Neural cell (in vitro differentiated cells): ENCODE results near the gene PPP2R3A. TPM values are rescaled to one million over a fixed set of nuclear protein-coding genes. Genes with fewer than 3 reads are reported as not detected.
A peak's percentile ranks its signal among the peaks of the same experiment; 100 is the strongest.

Experiments
- H2AFZ ChIP-seq: fragments of 200-600, 300-800 bp; sonication (generic), shearing (Covaris generic); 2 replicates; pipeline ENCODE4 v1.6.0; 2014; ENCODE audit warnings: low read depth, mild to moderate bottlenecking, antibody characterized with exemption, low read length, moderate library complexity
- H3F3A ChIP-seq: fragments of 200-600 bp; shearing (Covaris generic); 2 replicates; pipeline ENCODE4 v1.6.1; 2016; ENCODE audit warnings: mild to moderate bottlenecking, moderate library complexity, mixed read lengths, antibody characterized with exemption, low read length; ENCODE audit not compliant: insufficient read depth, poor library complexity, severe bottlenecking
- H3K27ac ChIP-seq: fragments of 200-600, 300-800 bp; sonication (generic), shearing (Covaris generic); 2 replicates; pipeline ENCODE4 v1.5.1; 2014; ENCODE audit warnings: mild to moderate bottlenecking, low read length, moderate library complexity
- H3K27me3 ChIP-seq: fragments of 300-800, 200-600 bp; sonication (generic), shearing (Covaris generic); 2 replicates; pipeline ENCODE4 v1.6.0; 2014; ENCODE audit warnings: mild to moderate bottlenecking, low read depth, low read length, moderate library complexity; ENCODE audit not compliant: insufficient read depth
- H3K36me3 ChIP-seq: fragments of 300-800, 200-600 bp; sonication (generic), shearing (Covaris generic); 2 replicates; pipeline ENCODE4 v1.5.1; 2014; ENCODE audit warnings: mild to moderate bottlenecking, antibody characterized with exemption, low read length, moderate library complexity; ENCODE audit not compliant: insufficient read depth
- H3K4me2 ChIP-seq: fragments of 300-800, 200-600 bp; sonication (generic), shearing (Covaris generic); 2 replicates; pipeline ENCODE4 v1.6.0; 2014; ENCODE audit warnings: mild to moderate bottlenecking, low read length
- H3K4me3 ChIP-seq: fragments of 300-800, 200-600 bp; sonication (generic), shearing (Covaris generic); 2 replicates; pipeline ENCODE4 v1.5.1; 2014; ENCODE audit warnings: mild to moderate bottlenecking, low read length, moderate library complexity
- H3K79me2 ChIP-seq: fragments of 200-600 bp; shearing (Covaris generic); replicated peaks from 2 replicates; pipeline ENCODE4 v1.6.0; 2014; ENCODE audit warnings: mild to moderate bottlenecking, low read length, moderate library complexity; ENCODE audit not compliant: insufficient read depth
- H3K9ac ChIP-seq: fragments of 300-800, 200-600 bp; sonication (generic), shearing (Covaris generic); 2 replicates; pipeline ENCODE4 v1.6.1; 2016; ENCODE audit warnings: mild to moderate bottlenecking, low read length, mixed read lengths
- H3K9me2 ChIP-seq: fragments of 200-600 bp; shearing (Covaris generic); 2 replicates; pipeline ENCODE4 v1.6.1; 2016; ENCODE audit warnings: mild to moderate bottlenecking, low read length, mixed read lengths; ENCODE audit not compliant: insufficient read depth
- H3K9me3 ChIP-seq: fragments of 200-600, 300-800 bp; sonication (generic), shearing (Covaris generic); 2 replicates; pipeline ENCODE4 v1.6.1; 2016; ENCODE audit warnings: mild to moderate bottlenecking, mixed run types, low read length, moderate library complexity, mixed read lengths
- H4K20me1 ChIP-seq: fragments of 200-600 bp; shearing (Covaris generic); 2 replicates; pipeline ENCODE4 v1.6.1; 2016; ENCODE audit warnings: mild to moderate bottlenecking, mixed run types; ENCODE audit not compliant: insufficient read depth
- CTCF ChIP-seq: fragments of 450-650 bp; IDR thresholded peaks from 2 replicates; pipeline ENCODE4 v1.5.1; 2014; ENCODE audit warnings: antibody characterized with exemption, mild to moderate bottlenecking, moderate library complexity; ENCODE audit not compliant: poor library complexity, severe bottlenecking
- EP300 ChIP-seq: fragments of 450-650 bp; conservative IDR thresholded peaks from 2 replicates; pipeline ENCODE4 v1.6.1; 2014; ENCODE audit warnings: antibody characterized with exemption, mild to moderate bottlenecking, moderate library complexity; ENCODE audit not compliant: poor library complexity, severe bottlenecking
- EZH2 ChIP-seq: fragments of 200-600, 300-800 bp; shearing (Covaris generic), sonication (generic); IDR thresholded peaks from 2 replicates; pipeline ENCODE4 v1.6.1; 2014; ENCODE audit warnings: antibody characterized with exemption, low read length, borderline replicate concordance, mild to moderate bottlenecking; ENCODE audit not compliant: insufficient read depth, poor library complexity, severe bottlenecking
- MXI1 ChIP-seq: fragments of 450-650 bp; conservative IDR thresholded peaks from 2 replicates; pipeline ENCODE4 v1.6.1; 2014; ENCODE audit warnings: antibody characterized with exemption, mild to moderate bottlenecking; ENCODE audit not compliant: poor library complexity, severe bottlenecking
- POLR2AphosphoS5 ChIP-seq: IDR thresholded peaks from 2 replicates; pipeline ENCODE4 v1.6.1; 2012
- RAD21 ChIP-seq: fragments of 450-650 bp; conservative IDR thresholded peaks from 2 replicates; pipeline ENCODE4 v1.6.1; 2014; ENCODE audit warnings: antibody characterized with exemption, mild to moderate bottlenecking, moderate library complexity
- SMC3 ChIP-seq: fragments of 450-650 bp; conservative IDR thresholded peaks from 2 replicates; pipeline ENCODE4 v1.6.1; 2014; ENCODE audit warnings: antibody characterized with exemption, mild to moderate bottlenecking, moderate library complexity; ENCODE audit not compliant: poor library complexity
- TAF1 ChIP-seq: IDR thresholded peaks from 2 replicates; pipeline ENCODE4 v1.6.1; 2012; ENCODE audit warnings: low read depth
- polyA plus RNA-seq: library from polyadenylated mRNA; depleted of rRNA; stranded (reverse); fragments of >200 nt; gene quantifications from 2 replicates; pipeline ENCODE4 v1.2.3, GENCODE V29; 2014
- TF ChIP-seq, protein P1 (sequence below): IDR thresholded peaks from 2 replicates; pipeline ENCODE4 v1.6.1; 2012; ENCODE audit warnings: borderline replicate concordance

Gene PPP2R3A
- polyA plus RNA-seq, 1 donor from 2014 or later, result 17.9 TPM

DNA sequence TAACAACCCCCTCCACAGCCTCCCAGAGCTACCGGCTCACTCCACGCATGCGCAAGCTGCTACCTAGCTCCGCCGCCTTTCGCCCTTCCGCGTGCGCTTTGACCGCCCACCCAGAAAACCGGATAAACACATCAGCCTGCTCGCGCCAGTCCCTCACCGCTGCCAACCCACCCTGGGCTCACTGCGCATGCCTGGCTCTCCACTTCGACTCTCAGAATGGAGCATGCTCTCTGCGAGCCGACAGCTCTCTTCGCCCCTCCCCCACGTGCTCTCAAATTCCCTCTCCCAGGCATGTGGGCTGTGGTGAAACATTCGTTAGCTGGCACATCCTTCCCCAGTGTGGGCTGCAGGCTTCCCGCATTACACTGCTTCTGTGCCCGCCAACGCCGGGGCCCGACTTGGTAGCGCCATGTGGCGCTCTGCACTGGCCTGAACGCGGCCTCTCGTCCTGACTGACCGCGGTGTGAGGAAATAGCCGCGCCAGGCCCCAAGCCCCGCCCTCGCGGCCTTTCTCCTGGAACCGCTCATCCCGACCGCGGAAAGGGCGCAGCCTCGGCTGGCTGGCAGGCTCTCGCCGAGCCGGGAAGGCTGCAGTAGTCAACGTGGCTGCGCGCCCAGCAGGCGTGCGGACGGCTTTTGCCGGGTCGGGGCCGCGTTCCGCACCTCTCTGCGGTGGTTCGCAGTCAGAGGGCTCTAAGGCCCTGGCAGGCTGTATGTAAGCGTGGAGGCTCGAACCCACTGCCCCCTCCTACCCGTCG is 231.1 kb downstream of the PPP2R3A start:
- Histone ChIP-seq H3F3A (peaks cover 8% of the 10 kb centered on the region), H3K9ac (peak overlapping the region; percentile 91), H3K27me3 (no peaks in the 10 kb centered on the region), H3K4me3 (peak overlapping the region; percentile 93), H4K20me1 (peaks cover 31% of the 10 kb centered on the region), H3K9me3 (no peaks in the 10 kb centered on the region), H3K27ac (peak overlapping the region; percentile 96), H3K9me2 (no peaks in the 10 kb centered on the region), H3K4me2 (peak overlapping the region; percentile 61), H3K36me3 (no peaks in the 10 kb centered on the region), H2AFZ (peak overlapping the region; percentile 86), H3K79me2 (peaks cover 39% of the 10 kb centered on the region)
- TF ChIP-seq TAF1, result peak; percentile 93
- TF ChIP-seq RAD21, result peak; percentile 41
- TF ChIP-seq EP300, result peak; percentile 71
- TF ChIP-seq EZH2, result no peak
- peak; percentile 63 for TF ChIP-seq SMC3
- TF ChIP-seq POLR2AphosphoS5, result peak; percentile 88
- TF ChIP-seq CTCF, result no peak
- TF ChIP-seq, protein P1, sequence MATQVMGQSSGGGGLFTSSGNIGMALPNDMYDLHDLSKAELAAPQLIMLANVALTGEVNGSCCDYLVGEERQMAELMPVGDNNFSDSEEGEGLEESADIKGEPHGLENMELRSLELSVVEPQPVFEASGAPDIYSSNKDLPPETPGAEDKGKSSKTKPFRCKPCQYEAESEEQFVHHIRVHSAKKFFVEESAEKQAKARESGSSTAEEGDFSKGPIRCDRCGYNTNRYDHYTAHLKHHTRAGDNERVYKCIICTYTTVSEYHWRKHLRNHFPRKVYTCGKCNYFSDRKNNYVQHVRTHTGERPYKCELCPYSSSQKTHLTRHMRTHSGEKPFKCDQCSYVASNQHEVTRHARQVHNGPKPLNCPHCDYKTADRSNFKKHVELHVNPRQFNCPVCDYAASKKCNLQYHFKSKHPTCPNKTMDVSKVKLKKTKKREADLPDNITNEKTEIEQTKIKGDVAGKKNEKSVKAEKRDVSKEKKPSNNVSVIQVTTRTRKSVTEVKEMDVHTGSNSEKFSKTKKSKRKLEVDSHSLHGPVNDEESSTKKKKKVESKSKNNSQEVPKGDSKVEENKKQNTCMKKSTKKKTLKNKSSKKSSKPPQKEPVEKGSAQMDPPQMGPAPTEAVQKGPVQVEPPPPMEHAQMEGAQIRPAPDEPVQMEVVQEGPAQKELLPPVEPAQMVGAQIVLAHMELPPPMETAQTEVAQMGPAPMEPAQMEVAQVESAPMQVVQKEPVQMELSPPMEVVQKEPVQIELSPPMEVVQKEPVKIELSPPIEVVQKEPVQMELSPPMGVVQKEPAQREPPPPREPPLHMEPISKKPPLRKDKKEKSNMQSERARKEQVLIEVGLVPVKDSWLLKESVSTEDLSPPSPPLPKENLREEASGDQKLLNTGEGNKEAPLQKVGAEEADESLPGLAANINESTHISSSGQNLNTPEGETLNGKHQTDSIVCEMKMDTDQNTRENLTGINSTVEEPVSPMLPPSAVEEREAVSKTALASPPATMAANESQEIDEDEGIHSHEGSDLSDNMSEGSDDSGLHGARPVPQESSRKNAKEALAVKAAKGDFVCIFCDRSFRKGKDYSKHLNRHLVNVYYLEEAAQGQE, result peak; percentile 94
- TF ChIP-seq MXI1, result peak; percentile 97

GRCh38 chr3:136197159-136197793 is 231.7 kb downstream of the PPP2R3A start:
- peak overlapping the region; percentile 86 for H2AFZ ChIP-seq
- no peaks in the 10 kb centered on the region for H3K27me3 ChIP-seq
- peaks cover 31% of the 10 kb centered on the region for H4K20me1 ChIP-seq

More at GRCh38 chr3:136197159-136197793, 231.7 kb downstream of the PPP2R3A start:
- H3K9ac ChIP-seq, result peak overlapping the region; percentile 91
- H3F3A ChIP-seq, result peaks cover 8% of the 10 kb centered on the region
- peak overlapping the region; percentile 61 for H3K4me2 ChIP-seq
- peak overlapping the region; percentile 93 for H3K4me3 ChIP-seq
- H3K27ac ChIP-seq, result peak overlapping the region; percentile 96
- H3K9me3 ChIP-seq, result no peaks in the 10 kb centered on the region
- H3K79me2 ChIP-seq, result peaks cover 32% of the 10 kb centered on the region
- TF ChIP-seq SMC3 (no peak), MXI1 (no peak), POLR2AphosphoS5 (no peak), CTCF (no peak), RAD21 (no peak), EZH2 (no peak), EP300 (no peak), TAF1 (no peak)
- TF ChIP-seq, protein P1, result no peak
- H3K9me2 ChIP-seq, result no peaks in the 10 kb centered on the region
- H3K36me3 ChIP-seq, result no peaks in the 10 kb centered on the region
